ENCODE measurements around the gene FZR1.
"Not testable (repeated sequence)": the region's sequence is repeated elsewhere in the genome, so short reads cannot be mapped to it uniquely, and the experiment has no call there.

Gene FZR1

GRCh38 chr19:3524904-3525451 lies 18.9 kb downstream of the FZR1 start:
- no peak for TF ChIP-seq ZFX (IDR thresholded peaks at IDR 0.05; ENCODE audit: borderline replicate concordance)
- no peak for TF ChIP-seq CTCF (IDR thresholded peaks at IDR 0.05)
- no peak overlapping the region for H3K27ac ChIP-seq

GRCh38 chr19:3526507-3527237 lies 20.6 kb downstream of the FZR1 start:
- no peak overlapping the region for H3K27ac ChIP-seq
- TF ChIP-seq ZFX (IDR thresholded peaks at IDR 0.05; ENCODE audit: borderline replicate concordance) (no peak), CTCF (IDR thresholded peaks at IDR 0.05) (peak; percentile 58)

- no peak overlapping the region for H3K27ac ChIP-seq
Observed at GRCh38 chr19:3527238-3527910, 21.3 kb downstream of the FZR1 start.

GRCh38 chr19:3528080-3528479 lies 22.0 kb downstream of the FZR1 start:
- TF ChIP-seq ZFX (IDR thresholded peaks at IDR 0.05; ENCODE audit: borderline replicate concordance) (no peak), CTCF (IDR thresholded peaks at IDR 0.05) (no peak)
- H3K27ac ChIP-seq, result no peak overlapping the region

More at GRCh38 chr19:3527238-3527910, 21.3 kb downstream of the FZR1 start:
- TF ChIP-seq CTCF (IDR thresholded peaks at IDR 0.05) (no peak), ZFX (IDR thresholded peaks at IDR 0.05; ENCODE audit: borderline replicate concordance) (no peak)

- TF ChIP-seq CTCF (IDR thresholded peaks at IDR 0.05) (no peak), ZFX (IDR thresholded peaks at IDR 0.05; ENCODE audit: borderline replicate concordance) (no peak)
- H3K27ac ChIP-seq, result no peak overlapping the region
Observed at GRCh38 chr19:3528539-3529211, 22.6 kb downstream of the FZR1 start.

- not testable (repeated sequence) for H3K27ac ChIP-seq
Observed at GRCh38 chr19:3529299-3529698, 23.2 kb downstream of the FZR1 start.

GRCh38 chr19:3530389-3530788 lies 24.3 kb downstream of the FZR1 start:
- TF ChIP-seq ZFX (IDR thresholded peaks at IDR 0.05; ENCODE audit: borderline replicate concordance) (no peak), CTCF (IDR thresholded peaks at IDR 0.05) (no peak)

More at GRCh38 chr19:3530389-3530788, 24.3 kb downstream of the FZR1 start:
- no peak overlapping the region for H3K27ac ChIP-seq
